Neural progenitor cell (in vitro differentiated cells): Measurements from ENCODE around the gene GCA.

Source experiments
- CTCF ChIP-seq: fragments of 200-600 bp; sonication (generic); IDR thresholded peaks from 2 replicates; pipeline ENCODE4 v1.5.1; 2017; ENCODE audit warnings: antibody characterized with exemption, mild to moderate bottlenecking
- EZH2 ChIP-seq: fragments of 200-600 bp; sonication (generic); IDR thresholded peaks from 2 replicates; pipeline ENCODE4 v1.6.1; 2017; ENCODE audit warnings: antibody characterized with exemption, mild to moderate bottlenecking, moderate library complexity

- TF ChIP-seq EZH2 = no peak
- TF ChIP-seq CTCF = no peak
These were observed 36.0 kb downstream of the GCA start for GRCh38 chr2:162379719-162380580.
